G401.6 (cell line): ENCODE measurements around the gene GP5.

Source experiments
- FAIRE-seq: peaks from 2 replicates; lab custom pipeline; 2012; peaks lifted over from hg19 to GRCh38; lab: Jason Lieb, UNC

Gene GP5

DNA sequence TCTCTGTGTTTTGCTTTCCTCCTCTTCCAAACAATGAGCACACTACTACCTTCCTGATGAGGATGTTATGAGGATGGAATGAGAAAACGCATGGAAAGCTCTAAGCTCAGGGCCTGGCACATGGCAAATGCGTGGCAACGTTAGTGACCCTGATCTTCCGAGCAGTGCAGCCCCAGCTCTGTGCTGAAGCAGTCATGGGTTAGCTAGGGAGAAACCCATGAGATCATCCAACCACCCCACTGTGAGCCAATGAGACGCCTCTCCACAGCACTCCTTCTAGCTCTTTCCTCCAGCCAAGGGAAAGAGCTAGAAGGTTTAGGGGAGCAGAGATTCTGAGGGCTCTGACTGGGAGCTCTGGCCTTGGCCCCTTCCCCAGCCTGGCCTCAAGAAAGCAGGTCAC lies 52.4 kb downstream of the GP5 start:
- FAIRE-seq, result no peak

- no peak for FAIRE-seq
These were observed 53.0 kb downstream of the GP5 start for GRCh38 chr3:194346035-194346434.
